ENCODE measurements around the gene ELMO1. TPM values are rescaled to one million over a fixed set of nuclear protein-coding genes. Genes with fewer than 3 reads are reported as not detected.

Gene ELMO1
- total RNA-seq, 1 donor: 215 TPM

DNA sequence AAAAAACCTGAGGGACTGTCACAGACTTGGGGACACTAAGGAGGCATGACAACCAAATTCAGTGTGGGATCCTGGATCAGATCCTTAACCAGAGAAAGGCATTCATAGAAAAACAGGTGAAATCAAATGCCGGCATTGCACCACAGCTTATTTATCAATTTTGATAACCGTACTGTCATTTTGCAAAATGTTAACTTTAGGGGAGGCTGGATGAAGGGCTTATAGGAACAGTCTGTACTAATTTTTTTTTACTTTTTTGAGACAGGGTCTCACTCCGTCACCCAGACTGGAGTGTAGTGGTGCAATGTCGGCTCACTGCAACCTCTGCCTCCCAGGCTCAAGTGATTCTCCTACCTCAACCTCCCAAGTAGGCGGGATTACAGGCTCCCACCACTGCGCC, 217.1 kb downstream of the ELMO1 start:
- no peak overlapping the region for H3K4me3 ChIP-seq (ENCODE audit: low read length)
- H3K27me3 ChIP-seq (ENCODE audit: insufficient read depth, low read length): no peaks in the 10 kb centered on the region
- no peaks in the 10 kb centered on the region for H3K4me1 ChIP-seq (ENCODE audit: insufficient read depth, low read length)
- H3K9me3 ChIP-seq (ENCODE audit: low read depth, low read length): no peaks in the 10 kb centered on the region

DNA sequence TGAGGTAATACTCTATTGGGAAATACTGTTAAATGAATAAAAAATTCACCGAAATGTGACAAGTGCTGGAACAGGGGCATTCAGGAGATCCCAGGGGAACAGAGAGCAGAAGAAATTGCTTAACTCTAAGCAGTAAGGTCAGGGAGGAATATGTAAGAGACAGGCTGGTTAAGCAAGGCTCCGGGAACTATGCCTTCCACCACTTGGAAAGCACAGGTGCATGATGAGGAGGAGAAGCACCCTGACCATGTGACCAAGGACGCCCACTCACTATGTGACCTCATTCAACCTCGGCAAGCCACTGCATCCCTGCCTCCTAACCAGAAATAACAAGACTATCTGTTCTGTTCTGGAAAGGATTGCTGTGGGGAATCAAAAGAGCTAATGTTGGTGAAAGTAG, 218.4 kb downstream of the ELMO1 start:
- H3K27me3 ChIP-seq (ENCODE audit: insufficient read depth, low read length): no peaks in the 10 kb centered on the region

GRCh38 chr7:37229381-37229780, 219.3 kb downstream of the ELMO1 start:
- Histone ChIP-seq H3K4me1 (ENCODE audit: insufficient read depth, low read length) (no peaks in the 10 kb centered on the region), H3K27me3 (ENCODE audit: insufficient read depth, low read length) (no peaks in the 10 kb centered on the region), H3K9me3 (ENCODE audit: low read depth, low read length) (no peaks in the 10 kb centered on the region), H3K4me3 (ENCODE audit: low read length) (no peak overlapping the region)

More for the DNA sequence above, 218.4 kb downstream of the ELMO1 start:
- Histone ChIP-seq H3K4me1 (ENCODE audit: insufficient read depth, low read length) (no peaks in the 10 kb centered on the region), H3K4me3 (ENCODE audit: low read length) (no peak overlapping the region), H3K9me3 (ENCODE audit: low read depth, low read length) (no peaks in the 10 kb centered on the region)

- no peaks in the 10 kb centered on the region for H3K27me3 ChIP-seq (ENCODE audit: insufficient read depth, low read length)
- no peak overlapping the region for H3K4me3 ChIP-seq (ENCODE audit: low read length)
- H3K9me3 ChIP-seq (ENCODE audit: low read depth, low read length): no peaks in the 10 kb centered on the region
- H3K4me1 ChIP-seq (ENCODE audit: insufficient read depth, low read length): peaks cover 7% of the 10 kb centered on the region
Observed at GRCh38 chr7:37225285-37225969, 223.2 kb downstream of the ELMO1 start.

- Histone ChIP-seq H3K4me1 (ENCODE audit: insufficient read depth, low read length) (peaks cover 7% of the 10 kb centered on the region), H3K9me3 (ENCODE audit: low read depth, low read length) (no peaks in the 10 kb centered on the region), H3K27me3 (ENCODE audit: insufficient read depth, low read length) (no peaks in the 10 kb centered on the region)
Observed at GRCh38 chr7:37224746-37225145, 223.9 kb downstream of the ELMO1 start.

DNA sequence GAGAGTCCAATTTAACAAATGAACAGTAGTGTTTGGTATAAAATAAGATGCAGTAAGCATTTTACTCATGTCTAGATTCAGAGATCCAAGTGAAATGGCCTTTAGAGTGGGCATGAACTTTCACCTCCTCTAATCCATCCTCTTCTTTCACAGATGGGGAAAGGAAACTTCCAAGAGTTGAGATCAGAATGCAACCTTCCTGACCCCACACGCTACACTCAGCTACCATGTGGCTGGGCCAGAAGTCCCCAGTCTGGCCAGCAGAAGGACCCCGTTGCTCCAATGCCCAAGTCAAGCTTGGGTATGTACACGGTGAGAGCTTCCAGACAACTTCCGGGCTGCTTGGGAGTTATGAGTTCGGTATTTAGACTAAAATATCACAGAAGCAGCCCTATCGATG, 228.0 kb downstream of the ELMO1 start:
- peaks cover 12% of the 10 kb centered on the region for H3K4me1 ChIP-seq (ENCODE audit: insufficient read depth, low read length)
- no peaks in the 10 kb centered on the region for H3K27me3 ChIP-seq (ENCODE audit: insufficient read depth, low read length)
- H3K4me3 ChIP-seq (ENCODE audit: low read length): no peak overlapping the region
- H3K9me3 ChIP-seq (ENCODE audit: low read depth, low read length): no peaks in the 10 kb centered on the region

More at GRCh38 chr7:37224746-37225145, 223.9 kb downstream of the ELMO1 start:
- H3K4me3 ChIP-seq (ENCODE audit: low read length): no peak overlapping the region

DNA sequence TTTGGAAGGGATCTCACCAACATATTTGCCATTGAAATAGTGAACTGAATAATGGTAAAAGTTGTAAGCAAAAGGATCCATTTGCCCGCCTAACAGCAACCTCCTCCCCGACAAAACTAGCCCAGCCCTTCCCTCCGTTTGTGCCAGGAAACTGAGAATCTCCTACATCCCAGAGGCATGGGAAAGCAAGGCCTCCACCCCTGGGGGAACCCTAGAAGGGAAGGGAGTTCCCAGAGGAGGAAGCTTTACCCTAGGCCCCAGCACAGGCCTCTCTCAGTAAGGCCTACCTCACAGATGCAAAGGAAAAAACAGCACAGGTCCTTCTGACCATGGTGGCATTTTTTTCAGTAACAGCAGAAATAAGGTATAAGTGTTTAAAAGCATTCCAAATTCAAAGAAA, 229.7 kb downstream of the ELMO1 start:
- Histone ChIP-seq H3K9me3 (ENCODE audit: low read depth, low read length) (no peaks in the 10 kb centered on the region), H3K4me1 (ENCODE audit: insufficient read depth, low read length) (peaks cover 12% of the 10 kb centered on the region), H3K27me3 (ENCODE audit: insufficient read depth, low read length) (no peaks in the 10 kb centered on the region), H3K4me3 (ENCODE audit: low read length) (no peak overlapping the region)

GRCh38 chr7:37216923-37217322, 231.7 kb downstream of the ELMO1 start:
- no peak overlapping the region for H3K4me3 ChIP-seq (ENCODE audit: low read length)
- H3K27me3 ChIP-seq (ENCODE audit: insufficient read depth, low read length): no peaks in the 10 kb centered on the region
- H3K9me3 ChIP-seq (ENCODE audit: low read depth, low read length): no peaks in the 10 kb centered on the region
- peaks cover 12% of the 10 kb centered on the region for H3K4me1 ChIP-seq (ENCODE audit: insufficient read depth, low read length)

GRCh38 chr7:37216156-37216852, 232.4 kb downstream of the ELMO1 start:
- H3K4me3 ChIP-seq (ENCODE audit: low read length): no peak overlapping the region
- no peaks in the 10 kb centered on the region for H3K27me3 ChIP-seq (ENCODE audit: insufficient read depth, low read length)
- no peaks in the 10 kb centered on the region for H3K9me3 ChIP-seq (ENCODE audit: low read depth, low read length)
- peaks cover 11% of the 10 kb centered on the region for H3K4me1 ChIP-seq (ENCODE audit: insufficient read depth, low read length)

DNA sequence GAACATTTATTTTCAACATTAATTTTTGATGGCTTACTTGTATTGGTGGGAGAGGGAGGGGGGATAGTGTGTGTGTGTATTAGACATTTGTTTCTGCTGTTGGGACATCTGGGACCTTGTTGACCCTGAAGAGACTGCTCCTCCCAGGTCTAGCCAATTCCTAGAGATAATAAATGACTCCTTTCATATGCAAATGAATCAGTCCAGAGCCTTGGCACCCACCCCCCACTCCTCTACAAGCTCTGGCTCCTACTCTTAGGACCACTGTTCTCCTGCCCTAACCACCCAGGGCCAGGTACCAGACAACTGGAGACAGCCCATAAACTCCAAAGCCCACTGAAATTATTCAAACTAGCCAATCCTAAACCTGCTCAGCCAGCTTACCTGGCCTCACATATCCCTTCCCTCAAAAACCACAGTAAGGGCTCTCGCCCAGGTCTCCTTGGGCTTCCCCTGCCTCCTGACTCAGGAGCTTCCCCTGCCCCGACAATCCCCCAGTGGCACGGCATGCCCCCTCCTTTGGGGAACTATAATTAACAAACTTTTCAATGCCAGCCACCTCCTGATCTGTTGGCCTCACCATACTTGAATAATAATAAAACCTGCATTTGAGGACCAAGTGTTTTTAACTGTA, 233.3 kb downstream of the ELMO1 start:
- Histone ChIP-seq H3K9me3 (ENCODE audit: low read depth, low read length) (no peaks in the 10 kb centered on the region), H3K4me1 (ENCODE audit: insufficient read depth, low read length) (peaks cover 5% of the 10 kb centered on the region), H3K27me3 (ENCODE audit: insufficient read depth, low read length) (no peaks in the 10 kb centered on the region), H3K4me3 (ENCODE audit: low read length) (no peak overlapping the region)

DNA sequence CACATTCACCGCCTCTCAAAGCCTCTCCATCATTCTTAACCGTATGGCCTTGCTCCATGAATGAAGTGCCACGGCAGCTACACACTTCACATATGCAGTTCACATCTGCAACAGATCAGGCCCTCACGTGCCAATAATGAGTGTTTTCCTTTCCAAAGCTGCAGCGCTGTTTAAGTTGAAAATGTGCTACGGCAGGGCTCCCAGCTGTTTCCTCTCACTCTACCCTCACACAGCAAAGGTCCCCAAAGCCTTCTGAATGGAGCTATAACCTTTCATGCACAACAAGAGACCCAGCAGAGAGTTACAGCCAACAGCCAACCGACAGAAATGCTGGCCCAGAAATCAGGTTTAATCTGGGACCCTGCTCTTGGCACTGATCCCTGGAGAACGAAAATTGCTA, 236.1 kb downstream of the ELMO1 start:
- Histone ChIP-seq H3K27me3 (ENCODE audit: insufficient read depth, low read length) (no peaks in the 10 kb centered on the region), H3K4me1 (ENCODE audit: insufficient read depth, low read length) (peaks cover 18% of the 10 kb centered on the region), H3K9me3 (ENCODE audit: low read depth, low read length) (no peaks in the 10 kb centered on the region), H3K4me3 (ENCODE audit: low read length) (no peak overlapping the region)

DNA sequence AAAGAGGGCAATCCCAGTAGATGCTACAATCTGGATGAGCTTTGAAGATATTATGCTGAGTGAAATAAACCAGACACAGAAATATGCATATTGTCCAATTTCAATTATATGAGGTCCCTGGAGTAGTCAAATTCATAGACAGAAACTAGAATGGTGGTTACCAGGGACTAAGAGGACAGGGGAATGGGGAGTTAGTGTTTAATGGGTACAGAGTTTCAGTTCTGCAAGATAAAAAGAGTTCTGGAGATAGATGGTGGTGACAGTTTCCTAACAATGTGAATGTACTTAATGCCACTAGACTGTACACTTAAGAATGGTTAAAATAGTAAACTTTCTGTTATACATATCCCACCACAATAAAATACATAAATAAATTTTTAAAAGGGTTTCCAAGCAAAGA, 236.6 kb downstream of the ELMO1 start:
- peaks cover 18% of the 10 kb centered on the region for H3K4me1 ChIP-seq (ENCODE audit: insufficient read depth, low read length)
- H3K27me3 ChIP-seq (ENCODE audit: insufficient read depth, low read length): no peaks in the 10 kb centered on the region
- H3K9me3 ChIP-seq (ENCODE audit: low read depth, low read length): no peaks in the 10 kb centered on the region
- H3K4me3 ChIP-seq (ENCODE audit: low read length): no peak overlapping the region

GRCh38 chr7:37211097-37211880, 237.4 kb downstream of the ELMO1 start:
- Histone ChIP-seq H3K27me3 (ENCODE audit: insufficient read depth, low read length) (no peaks in the 10 kb centered on the region), H3K4me3 (ENCODE audit: low read length) (no peak overlapping the region), H3K4me1 (ENCODE audit: insufficient read depth, low read length) (peaks cover 16% of the 10 kb centered on the region), H3K9me3 (ENCODE audit: low read depth, low read length) (no peaks in the 10 kb centered on the region)

GRCh38 chr7:37209195-37209594, 239.5 kb downstream of the ELMO1 start:
- Histone ChIP-seq H3K27me3 (ENCODE audit: insufficient read depth, low read length) (no peaks in the 10 kb centered on the region), H3K9me3 (ENCODE audit: low read depth, low read length) (no peaks in the 10 kb centered on the region), H3K4me3 (ENCODE audit: low read length) (no peak overlapping the region), H3K4me1 (ENCODE audit: insufficient read depth, low read length) (peaks cover 13% of the 10 kb centered on the region)

GRCh38 chr7:37208528-37208927, 240.1 kb downstream of the ELMO1 start:
- H3K27me3 ChIP-seq (ENCODE audit: insufficient read depth, low read length): no peaks in the 10 kb centered on the region
- H3K9me3 ChIP-seq (ENCODE audit: low read depth, low read length): no peaks in the 10 kb centered on the region
- peaks cover 13% of the 10 kb centered on the region for H3K4me1 ChIP-seq (ENCODE audit: insufficient read depth, low read length)
- H3K4me3 ChIP-seq (ENCODE audit: low read length): no peak overlapping the region
